HepG2 (cell line): Measurements from ENCODE around the gene SLC12A3. TPM values are rescaled to one million over a fixed set of nuclear protein-coding genes. Genes with fewer than 3 reads are reported as not detected.

ENCODE experiments used
- ASH2L ChIP-seq: fragments of 300-600, 200-600 bp; sonication (generic); IDR thresholded peaks from 2 replicates; pipeline ENCODE4 v1.7.0; 2017; ENCODE audit warnings: low read depth, mild to moderate bottlenecking, moderate library complexity, mixed read lengths, low read length; ENCODE audit not compliant: insufficient read length
- BRD4 ChIP-seq: sonication (generic); formaldehyde crosslinking; IDR thresholded peaks from 2 replicates; pipeline ENCODE4 v1.4.0; 2020; ENCODE audit warnings: missing genetic modification reagents
- EED ChIP-seq: sonication (generic); formaldehyde crosslinking; IDR thresholded peaks from 2 replicates; pipeline ENCODE4 v1.5.0; 2020; ENCODE audit warnings: mild to moderate bottlenecking, missing genetic modification reagents
- GZF1 ChIP-seq: sonication (generic); formaldehyde crosslinking; IDR thresholded peaks from 2 replicates; pipeline ENCODE4 v1.5.1; 2020; ENCODE audit warnings: mild to moderate bottlenecking, missing genetic modification reagents
- JDP2 ChIP-seq: sonication (generic); formaldehyde crosslinking; IDR thresholded peaks from 2 replicates; pipeline ENCODE4 v1.8.1; 2022; ENCODE audit warnings: missing genetic modification reagents, borderline replicate concordance
- KAT7 ChIP-seq: IDR thresholded peaks from 2 replicates; pipeline ENCODE4 v1.6.1; 2018; ENCODE audit warnings: borderline replicate concordance, missing compliant biosample characterization
- MAZ ChIP-seq, 2 experiments: sonication (generic) in 1 of 2; formaldehyde crosslinking in 1 of 2; IDR thresholded peaks; 2 replicates each; pipeline versions ENCODE4 v1.5.0 to v1.6.1; 2012 to 2020; ENCODE audit warnings: low read depth in 2 of 2, mild to moderate bottlenecking in 2 of 2, borderline replicate concordance in 1 of 2, improper control_type of control experiment in 1 of 2, low read length in 1 of 2, missing genetic modification reagents in 1 of 2, moderate library complexity in 1 of 2
- MTF2 ChIP-seq: sonication (generic); formaldehyde crosslinking; IDR thresholded peaks from 2 replicates; pipeline ENCODE4 v1.5.0; 2020; ENCODE audit warnings: missing genetic modification reagents, borderline replicate concordance
- MXD4 ChIP-seq: IDR thresholded peaks from 2 replicates; pipeline ENCODE4 v1.6.1; 2016; ENCODE audit warnings: mild to moderate bottlenecking, missing biosample characterization, missing genetic modification reagents
- NKX3-1 ChIP-seq: sonication (generic); formaldehyde crosslinking; IDR thresholded peaks from 2 replicates; pipeline ENCODE4 v1.5.0; 2020; ENCODE audit warnings: missing genetic modification reagents
- SIN3B ChIP-seq: fragments of 150-350 bp; IDR thresholded peaks from 2 replicates; pipeline ENCODE4 v1.6.1; 2014; ENCODE audit warnings: low read length
- TARDBP ChIP-seq: sonication (generic); formaldehyde crosslinking; IDR thresholded peaks from 2 replicates; pipeline ENCODE4 v1.8.0; 2022; ENCODE audit warnings: mild to moderate bottlenecking, missing genetic modification reagents
- TOPORS ChIP-seq: sonication (generic); formaldehyde crosslinking; IDR thresholded peaks from 2 replicates; pipeline ENCODE4 v1.8.0; 2023; ENCODE audit warnings: mild to moderate bottlenecking, missing genetic modification reagents
- TP53 ChIP-seq: sonication (generic); formaldehyde crosslinking; conservative IDR thresholded peaks from 2 replicates; pipeline ENCODE4 v1.4.0; 2020; ENCODE audit warnings: missing genetic modification reagents
- ZBTB3 ChIP-seq: sonication (generic); formaldehyde crosslinking; IDR thresholded peaks from 2 replicates; pipeline ENCODE4 v1.4.0; 2020; ENCODE audit warnings: low read depth, mild to moderate bottlenecking, moderate library complexity, missing genetic modification reagents, borderline replicate concordance
- ZBTB38 ChIP-seq: sonication (generic); formaldehyde crosslinking; IDR thresholded peaks from 2 replicates; pipeline ENCODE4 v1.5.1; 2020; ENCODE audit warnings: mild to moderate bottlenecking, missing genetic modification reagents
- ZNF225 ChIP-seq: sonication (generic); formaldehyde crosslinking; IDR thresholded peaks from 2 replicates; pipeline ENCODE4 v1.4.0; 2020; ENCODE audit warnings: mild to moderate bottlenecking, missing genetic modification reagents
- ZNF264 ChIP-seq: sonication (generic); formaldehyde crosslinking; IDR thresholded peaks from 2 replicates; pipeline ENCODE4 v1.4.0; 2020; ENCODE audit warnings: missing genetic modification reagents
- ZNF3 ChIP-seq: IDR thresholded peaks from 2 replicates; pipeline ENCODE4 v1.7.0; 2017; ENCODE audit warnings: inconsistent platforms
- ZNF354B ChIP-seq: sonication (generic); formaldehyde crosslinking; IDR thresholded peaks from 2 replicates; pipeline ENCODE4 v1.8.0; 2022; ENCODE audit warnings: mild to moderate bottlenecking, missing genetic modification reagents
- ZNF672 ChIP-seq: sonication (generic); formaldehyde crosslinking; IDR thresholded peaks from 2 replicates; pipeline ENCODE4 v1.8.1; 2022; ENCODE audit warnings: missing genetic modification reagents
- ZNF720 ChIP-seq: sonication (generic); formaldehyde crosslinking; IDR thresholded peaks from 2 replicates; pipeline ENCODE4 v1.4.0; 2020; ENCODE audit warnings: missing genetic modification reagents
- polyA plus RNA-seq, 8 experiments: library from polyadenylated mRNA; depleted of rRNA in 3 of 8; stranded (reverse) in 7 of 8; unstranded in 1 of 8; fragments of >200 nt; fragmentation: Illumina TruSeq in 4 of 8; extraction: Trizol in 4 of 8; gene quantifications; 2 replicates each; pipeline versions ENCODE4 v1.2.1 to v1.2.3, GENCODE V29; 2011 to 2016; ENCODE audit warnings: low read depth in 4 of 8, missing spikeins in 1 of 8, mixed read lengths in 1 of 8; ENCODE audit not compliant: insufficient read depth in 1 of 8
- total RNA-seq, 5 experiments: library from RNA; depleted of rRNA; stranded (reverse); fragments of >200 nt; fragmentation: Illumina TruSeq; extraction: Trizol; gene quantifications; 2 replicates each; pipeline ENCODE4 v1.2.3, GENCODE V29; 2016; ENCODE audit warnings: low read depth in 1 of 5
- TF ChIP-seq, protein P1 (sequence below): IDR thresholded peaks from 2 replicates; pipeline ENCODE4 v1.4.0; 2020; ENCODE audit warnings: mild to moderate bottlenecking, missing genetic modification reagents
- TF ChIP-seq, protein P2 (sequence below): IDR thresholded peaks from 2 replicates; pipeline ENCODE4 v1.6.1; 2012; ENCODE audit warnings: low read length, improper control_type of control experiment

SLC12A3 gene
- total and polyA plus RNA-seq, 2 of the 13 experiments (the other 11 are each of a cell fraction or from before 2014, with no cell fraction given) = 6.2 TPM; not detected in 1

DNA sequence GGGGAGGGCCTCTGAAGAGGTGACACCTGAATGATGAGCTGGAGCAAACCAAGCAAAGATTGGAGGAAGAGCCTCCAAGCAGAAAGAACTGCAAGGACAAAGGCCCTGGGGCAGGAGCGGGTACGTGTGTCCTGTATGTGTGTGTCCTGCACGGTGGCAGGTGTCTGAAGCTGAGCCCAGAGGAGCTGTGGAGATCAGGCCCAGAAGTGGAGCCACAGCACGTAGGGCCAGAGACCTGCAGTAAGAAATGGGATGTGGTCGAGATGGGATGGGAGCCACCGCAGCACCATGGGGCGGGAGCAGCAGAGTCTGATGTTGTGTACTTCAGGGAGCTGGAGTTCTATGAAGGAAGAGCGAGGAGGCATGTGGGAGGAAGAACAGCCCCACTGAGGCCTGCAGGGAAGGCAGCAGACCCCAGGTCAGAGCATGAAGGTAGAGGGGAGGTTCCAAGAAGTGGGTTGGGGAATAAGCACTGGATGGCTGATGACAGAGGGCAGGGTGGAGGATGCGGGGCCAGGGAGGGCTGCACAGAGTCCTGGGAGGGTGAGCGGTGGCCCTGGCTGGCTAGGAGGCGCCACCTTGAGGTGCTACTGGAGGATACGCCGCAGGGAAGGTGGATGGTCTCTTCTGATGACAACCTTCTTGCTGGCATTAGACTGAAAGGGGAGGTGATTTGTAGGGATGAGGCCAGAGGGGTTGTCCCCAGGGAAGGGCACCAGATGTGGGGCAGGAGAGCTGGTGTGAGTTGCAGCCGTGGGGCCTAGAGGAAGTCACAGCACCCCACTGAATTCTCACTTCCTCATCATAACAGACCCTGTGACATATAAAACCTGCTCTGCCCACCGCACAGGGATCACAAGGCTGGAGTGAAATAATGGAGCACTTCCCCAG is 86.1 kb downstream of the SLC12A3 start (continued):
- no peak for TF ChIP-seq TOPORS (CRISPR knock-in tag)
- no peak for TF ChIP-seq GZF1 (CRISPR knock-in tag)
- TF ChIP-seq ZNF672 = no peak
- TF ChIP-seq MAZ (IDR thresholded peaks at IDR 0.05; ENCODE audit: borderline replicate concordance, low read depth, low read length) = no peak
- peak; percentile 37; the same call in 1 of the 2 replicates for TF ChIP-seq MAZ (CRISPR knock-in tag; IDR thresholded peaks at IDR 0.05; ENCODE audit: low read depth)
- peak; percentile 28; the same call in 1 of the 2 replicates for TF ChIP-seq EED (CRISPR knock-in tag)
- TF ChIP-seq TARDBP = no peak
- peak; percentile 25 for TF ChIP-seq ASH2L
- TF ChIP-seq ZNF264 = no peak
- no peak for TF ChIP-seq ZNF354B (CRISPR knock-in tag)
- TF ChIP-seq KAT7 (CRISPR knock-in tag) = 0 out of 2 replicates have a peak, but pooled peaks have one; percentile 30
- TF ChIP-seq, protein P1, sequence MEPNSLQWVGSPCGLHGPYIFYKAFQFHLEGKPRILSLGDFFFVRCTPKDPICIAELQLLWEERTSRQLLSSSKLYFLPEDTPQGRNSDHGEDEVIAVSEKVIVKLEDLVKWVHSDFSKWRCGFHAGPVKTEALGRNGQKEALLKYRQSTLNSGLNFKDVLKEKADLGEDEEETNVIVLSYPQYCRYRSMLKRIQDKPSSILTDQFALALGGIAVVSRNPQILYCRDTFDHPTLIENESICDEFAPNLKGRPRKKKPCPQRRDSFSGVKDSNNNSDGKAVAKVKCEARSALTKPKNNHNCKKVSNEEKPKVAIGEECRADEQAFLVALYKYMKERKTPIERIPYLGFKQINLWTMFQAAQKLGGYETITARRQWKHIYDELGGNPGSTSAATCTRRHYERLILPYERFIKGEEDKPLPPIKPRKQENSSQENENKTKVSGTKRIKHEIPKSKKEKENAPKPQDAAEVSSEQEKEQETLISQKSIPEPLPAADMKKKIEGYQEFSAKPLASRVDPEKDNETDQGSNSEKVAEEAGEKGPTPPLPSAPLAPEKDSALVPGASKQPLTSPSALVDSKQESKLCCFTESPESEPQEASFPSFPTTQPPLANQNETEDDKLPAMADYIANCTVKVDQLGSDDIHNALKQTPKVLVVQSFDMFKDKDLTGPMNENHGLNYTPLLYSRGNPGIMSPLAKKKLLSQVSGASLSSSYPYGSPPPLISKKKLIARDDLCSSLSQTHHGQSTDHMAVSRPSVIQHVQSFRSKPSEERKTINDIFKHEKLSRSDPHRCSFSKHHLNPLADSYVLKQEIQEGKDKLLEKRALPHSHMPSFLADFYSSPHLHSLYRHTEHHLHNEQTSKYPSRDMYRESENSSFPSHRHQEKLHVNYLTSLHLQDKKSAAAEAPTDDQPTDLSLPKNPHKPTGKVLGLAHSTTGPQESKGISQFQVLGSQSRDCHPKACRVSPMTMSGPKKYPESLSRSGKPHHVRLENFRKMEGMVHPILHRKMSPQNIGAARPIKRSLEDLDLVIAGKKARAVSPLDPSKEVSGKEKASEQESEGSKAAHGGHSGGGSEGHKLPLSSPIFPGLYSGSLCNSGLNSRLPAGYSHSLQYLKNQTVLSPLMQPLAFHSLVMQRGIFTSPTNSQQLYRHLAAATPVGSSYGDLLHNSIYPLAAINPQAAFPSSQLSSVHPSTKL (CRISPR knock-in tag) = peak; percentile 34; the same call in 1 of the 2 replicates
- no peak for TF ChIP-seq ZBTB3 (CRISPR knock-in tag)
- TF ChIP-seq JDP2 (CRISPR knock-in tag) = no peak
- TF ChIP-seq MTF2 (CRISPR knock-in tag) = no peak
- no peak for TF ChIP-seq SIN3B
- TF ChIP-seq TP53 (CRISPR knock-in tag) = no peak
- TF ChIP-seq MXD4 (CRISPR knock-in tag) = 0 out of 2 replicates have a peak, but pooled peaks have one; percentile 40
- TF ChIP-seq ZBTB38 (CRISPR knock-in tag) = peak; percentile 65; the same call in 1 of the 2 replicates
- TF ChIP-seq, protein P2, sequence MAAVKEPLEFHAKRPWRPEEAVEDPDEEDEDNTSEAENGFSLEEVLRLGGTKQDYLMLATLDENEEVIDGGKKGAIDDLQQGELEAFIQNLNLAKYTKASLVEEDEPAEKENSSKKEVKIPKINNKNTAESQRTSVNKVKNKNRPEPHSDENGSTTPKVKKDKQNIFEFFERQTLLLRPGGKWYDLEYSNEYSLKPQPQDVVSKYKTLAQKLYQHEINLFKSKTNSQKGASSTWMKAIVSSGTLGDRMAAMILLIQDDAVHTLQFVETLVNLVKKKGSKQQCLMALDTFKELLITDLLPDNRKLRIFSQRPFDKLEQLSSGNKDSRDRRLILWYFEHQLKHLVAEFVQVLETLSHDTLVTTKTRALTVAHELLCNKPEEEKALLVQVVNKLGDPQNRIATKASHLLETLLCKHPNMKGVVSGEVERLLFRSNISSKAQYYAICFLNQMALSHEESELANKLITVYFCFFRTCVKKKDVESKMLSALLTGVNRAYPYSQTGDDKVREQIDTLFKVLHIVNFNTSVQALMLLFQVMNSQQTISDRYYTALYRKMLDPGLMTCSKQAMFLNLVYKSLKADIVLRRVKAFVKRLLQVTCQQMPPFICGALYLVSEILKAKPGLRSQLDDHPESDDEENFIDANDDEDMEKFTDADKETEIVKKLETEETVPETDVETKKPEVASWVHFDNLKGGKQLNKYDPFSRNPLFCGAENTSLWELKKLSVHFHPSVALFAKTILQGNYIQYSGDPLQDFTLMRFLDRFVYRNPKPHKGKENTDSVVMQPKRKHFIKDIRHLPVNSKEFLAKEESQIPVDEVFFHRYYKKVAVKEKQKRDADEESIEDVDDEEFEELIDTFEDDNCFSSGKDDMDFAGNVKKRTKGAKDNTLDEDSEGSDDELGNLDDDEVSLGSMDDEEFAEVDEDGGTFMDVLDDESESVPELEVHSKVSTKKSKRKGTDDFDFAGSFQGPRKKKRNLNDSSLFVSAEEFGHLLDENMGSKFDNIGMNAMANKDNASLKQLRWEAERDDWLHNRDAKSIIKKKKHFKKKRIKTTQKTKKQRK = no peak
- TF ChIP-seq NKX3-1 (CRISPR knock-in tag) = no peak
- no peak for TF ChIP-seq ZNF3
- no peak for TF ChIP-seq BRD4
- no peak for TF ChIP-seq ZNF720 (CRISPR knock-in tag)
- no peak for TF ChIP-seq ZNF225 (CRISPR knock-in tag)
